ENCODE data around the gene ARHGEF26. TPM values are rescaled to one million over a fixed set of nuclear protein-coding genes. Genes with fewer than 3 reads are reported as not detected.

Gene ARHGEF26
- total and polyA plus RNA-seq, 2 experiments from 2014 or later: 9.4 to 16.9 TPM

- H3K9me3 Mint-ChIP-seq: no peaks in the 10 kb centered on the region
- H3K27me3 ChIP-seq (ENCODE audit: insufficient read depth): no peaks in the 10 kb centered on the region
- H3K4me3 ChIP-seq: no peak overlapping the region
Measured at GRCh38 chr3:154180836-154181691, 59.9 kb downstream of the ARHGEF26 start.

GRCh38 chr3:154182322-154182922 lies 61.2 kb downstream of the ARHGEF26 start:
- ATAC-seq (no peak), DNase-seq (ENCODE audit: low spot score) (no peak)
- Mint-ChIP-seq H3K4me1 (peaks cover 11% of the 10 kb centered on the region; the same call in 2 of the 3 replicates), H3K4me3 (no peak overlapping the region), H3K36me3 (ENCODE audit: low read depth) (no peaks in the 10 kb centered on the region; the same call in 2 of the 3 replicates), H3K27me3 (ENCODE audit: insufficient read depth, low read depth, poor library complexity) (peaks cover 2% of the 10 kb centered on the region), H3K27ac (no peak overlapping the region), H3K9me3 (no peaks in the 10 kb centered on the region)
- no peaks in the 10 kb centered on the region for H3K4me1 ChIP-seq (ENCODE audit: insufficient read depth)
- no peak overlapping the region for H3K4me2 ChIP-seq
- no peaks in the 10 kb centered on the region for H3K79me2 ChIP-seq (replicated peaks; ENCODE audit: insufficient read depth)
- no peaks in the 10 kb centered on the region for H3K27me3 ChIP-seq (ENCODE audit: insufficient read depth)
- H4K20me1 ChIP-seq (replicated peaks; ENCODE audit: insufficient read depth): no peaks in the 10 kb centered on the region
- H2AFZ ChIP-seq: no peak overlapping the region
- no peaks in the 10 kb centered on the region for H3F3A ChIP-seq (replicated peaks; ENCODE audit: low read depth)
- H3K4me3 ChIP-seq: no peak overlapping the region
- H3K27ac ChIP-seq (ENCODE audit: low read depth): no peak overlapping the region
- no peaks in the 10 kb centered on the region for H3K9me2 ChIP-seq (ENCODE audit: insufficient read depth)
- H3K36me3 ChIP-seq (ENCODE audit: insufficient read depth): no peaks in the 10 kb centered on the region
- no peak for TF ChIP-seq ETS1 (IDR thresholded peaks at IDR 0.05)
- TF ChIP-seq ZNF331 (CRISPR knock-in tag; IDR thresholded peaks at IDR 0.05; ENCODE audit: low read depth): no peak
- TF ChIP-seq NANOG (IDR thresholded peaks at IDR 0.05; ENCODE audit: borderline replicate concordance): no peak
- no peak for TF ChIP-seq ZNF114 (CRISPR knock-in tag; IDR thresholded peaks at IDR 0.05)
- TF ChIP-seq CTCF (conservative IDR thresholded peaks at IDR 0.05; ENCODE audit: low read depth in 2 of 2): no peak
- no peak for TF ChIP-seq CREB1 (CRISPR knock-in tag; IDR thresholded peaks at IDR 0.05; ENCODE audit: low read depth)
- no peak for TF ChIP-seq ZNF462 (CRISPR knock-in tag; IDR thresholded peaks at IDR 0.05)
- no peak for TF ChIP-seq EZH2phosphoT487 (IDR thresholded peaks at IDR 0.05; ENCODE audit: unreplicated experiment)
- no peak for TF ChIP-seq POLR2AphosphoS5 (IDR thresholded peaks at IDR 0.05; ENCODE audit: low read depth)

More at GRCh38 chr3:154180836-154181691, 59.9 kb downstream of the ARHGEF26 start:
- no peaks in the 10 kb centered on the region for H3K9me2 ChIP-seq (ENCODE audit: insufficient read depth)
- H3K36me3 ChIP-seq (ENCODE audit: insufficient read depth): no peaks in the 10 kb centered on the region
- Mint-ChIP-seq H3K27ac (no peak overlapping the region), H3K4me3 (no peak overlapping the region), H3K4me1 (peaks cover 20% of the 10 kb centered on the region; the same call in 2 of the 3 replicates), H3K36me3 (ENCODE audit: low read depth) (no peaks in the 10 kb centered on the region; the same call in 2 of the 3 replicates), H3K27me3 (ENCODE audit: insufficient read depth, low read depth, poor library complexity) (peaks cover 2% of the 10 kb centered on the region)
- H3K4me2 ChIP-seq: no peak overlapping the region
- DNase-seq (ENCODE audit: low spot score) (no peak), ATAC-seq (peak; percentile 61)
- H2AFZ ChIP-seq: no peak overlapping the region
- H3F3A ChIP-seq (replicated peaks; ENCODE audit: low read depth): no peaks in the 10 kb centered on the region
- peaks cover 2% of the 10 kb centered on the region for H3K4me1 ChIP-seq (ENCODE audit: insufficient read depth)
- no peak overlapping the region for H3K27ac ChIP-seq (ENCODE audit: low read depth)
- no peak for TF ChIP-seq STAT1 (IDR thresholded peaks at IDR 0.05; ENCODE audit: unreplicated experiment)
- TF ChIP-seq JUNB (IDR thresholded peaks at IDR 0.05; ENCODE audit: unreplicated experiment): no peak
- TF ChIP-seq POLR2AphosphoS5 (IDR thresholded peaks at IDR 0.05; ENCODE audit: low read depth): no peak
- no peak for TF ChIP-seq ZNF331 (CRISPR knock-in tag; IDR thresholded peaks at IDR 0.05; ENCODE audit: low read depth)
- TF ChIP-seq NANOG (IDR thresholded peaks at IDR 0.05; ENCODE audit: borderline replicate concordance): no peak
- H4K20me1 ChIP-seq (replicated peaks; ENCODE audit: insufficient read depth): no peaks in the 10 kb centered on the region
- H3K79me2 ChIP-seq (replicated peaks; ENCODE audit: insufficient read depth): no peaks in the 10 kb centered on the region

Measured in GM23338 (cell line).